SK-N-SH (cell line): ENCODE data around the gene ARHGAP26. TPM values are rescaled to one million over a fixed set of nuclear protein-coding genes. Genes with fewer than 3 reads are reported as not detected.

Experiments used
- CTCF ChIA-PET: fragments of 300-600, 350-600 bp; formaldehyde crosslinking; extraction: SDS; loops from one replicate; lab custom pipeline; 2021; lab: Yijun Ruan, JAX
- POLR2A ChIA-PET: fragments of 350-600 bp; sonication (Branson Sonifier 250); formaldehyde crosslinking; extraction: SDS; loops from one replicate; lab custom pipeline; 2020; ENCODE audit warnings: antibody characterized with exemption, inconsistent platforms; lab: Yijun Ruan, JAX
- DNase-seq: peaks from one replicate; pipeline ENCODE4 v3.0.0; 2012
- H2AFZ ChIP-seq: fragments of 200-600 bp; sonication (generic); 2 replicates; pipeline ENCODE4 v1.8.1; 2016; ENCODE audit warnings: antibody characterized with exemption, mild to moderate bottlenecking, low read depth
- H3F3A ChIP-seq: fragments of 200-600 bp; sonication (generic); replicated peaks from 2 replicates; pipeline ENCODE3; 2016; ENCODE audit warnings: antibody characterized with exemption, mild to moderate bottlenecking; ENCODE audit not compliant: insufficient read depth
- H3K27ac ChIP-seq, 2 experiments: fragments of 200-500 bp in 1 of 2; fragments of 200-600 bp in 1 of 2; sonication (Bioruptor generic) in 1 of 2; sonication (generic), shearing (Covaris generic) in 1 of 2; 2 replicates each; pipeline versions ENCODE4 v1.5.1 to v1.6.1; 2014 to 2016; ENCODE audit warnings: low read depth in 2 of 2, inconsistent platforms in 1 of 2, low read length in 1 of 2, mild to moderate bottlenecking in 1 of 2, mixed read lengths in 1 of 2
- H3K27me3 ChIP-seq: fragments of 200-600 bp; sonication (generic), shearing (Covaris generic); 2 replicates; pipeline ENCODE4 v1.6.1; 2016; ENCODE audit warnings: mixed run types; ENCODE audit not compliant: insufficient read depth
- H3K36me3 ChIP-seq, 2 experiments: fragments of 200-500 bp in 1 of 2; fragments of 200-600 bp in 1 of 2; sonication (Bioruptor generic) in 1 of 2; sonication (generic) in 1 of 2; replicated peaks in 1 of 2; 2 replicates each; pipeline versions ENCODE3 to v1.5.1; 2014 to 2016; ENCODE audit warnings: low read length in 1 of 2, mild to moderate bottlenecking in 1 of 2; ENCODE audit not compliant: insufficient read depth in 2 of 2, control insufficient read depth in 1 of 2
- H3K4me1 ChIP-seq, 2 experiments: fragments of 200-500 bp in 1 of 2; fragments of 200-600 bp in 1 of 2; sonication (Bioruptor generic) in 1 of 2; sonication (generic), shearing (Covaris generic) in 1 of 2; 2 replicates each; pipeline versions ENCODE4 v1.5.1 to v1.6.1; 2014 to 2016; ENCODE audit warnings: low read depth in 1 of 2, low read length in 1 of 2, mixed run types in 1 of 2; ENCODE audit not compliant: insufficient read depth in 2 of 2, control insufficient read depth in 1 of 2
- H3K4me2 ChIP-seq: fragments of 200-600 bp; sonication (generic), shearing (Covaris generic); 2 replicates; pipeline ENCODE4 v1.6.1; 2017; ENCODE audit warnings: mixed run types
- H3K4me3 ChIP-seq, 2 experiments: fragments of 200-500 bp in 1 of 2; fragments of 200-600 bp in 1 of 2; sonication (Bioruptor generic) in 1 of 2; sonication (generic), shearing (Covaris generic) in 1 of 2; 2 replicates each; pipeline versions ENCODE4 v1.5.1 to v1.8.1; 2014 to 2016; ENCODE audit warnings: low read depth in 2 of 2, inconsistent platforms in 1 of 2, low read length in 1 of 2, mild to moderate bottlenecking in 1 of 2, mixed read lengths in 1 of 2, moderate library complexity in 1 of 2
- H3K79me2 ChIP-seq: fragments of 200-600 bp; sonication (generic); 2 replicates; pipeline ENCODE4 v1.8.1; 2017; ENCODE audit warnings: mild to moderate bottlenecking; ENCODE audit not compliant: insufficient read depth
- H3K9ac ChIP-seq: fragments of 200-600 bp; sonication (generic); 2 replicates; pipeline ENCODE4 v1.6.1; 2017; ENCODE audit warnings: mixed run types
- H3K9me2 ChIP-seq: fragments of 200-600 bp; sonication (generic); 2 replicates; pipeline ENCODE4 v1.6.1; 2017; ENCODE audit warnings: mixed run types
- H3K9me3 ChIP-seq: fragments of 200-600 bp; sonication (generic); 2 replicates; pipeline ENCODE4 v1.6.1; 2017; ENCODE audit warnings: mixed run types, mild to moderate bottlenecking, moderate library complexity
- H4K20me1 ChIP-seq: fragments of 200-600 bp; sonication (generic); 2 replicates; pipeline ENCODE4 v1.6.1; 2017; ENCODE audit warnings: mild to moderate bottlenecking, mixed run types; ENCODE audit not compliant: insufficient read depth
- ELF1 ChIP-seq: IDR thresholded peaks from 2 replicates; pipeline ENCODE4 v1.4.0; 2012
- EP300 ChIP-seq, 2 experiments: IDR thresholded peaks; 2 replicates each; pipeline versions ENCODE4 v1.4.0 to v1.6.1; 2012; ENCODE audit warnings: borderline replicate concordance in 1 of 2, low read depth in 1 of 2, low read length in 1 of 2
- EZH2phosphoT487 ChIP-seq: fragments of 200-600 bp; sonication (generic); IDR thresholded peaks from 2 replicates; pipeline ENCODE4 v1.6.1; 2017; ENCODE audit warnings: low read depth, mixed run types, mild to moderate bottlenecking, antibody characterized with exemption, moderate library complexity, borderline replicate concordance
- FOXJ3 ChIP-seq: sonication (generic); formaldehyde crosslinking; IDR thresholded peaks from 2 replicates; pipeline ENCODE4 v1.5.1; 2020; ENCODE audit warnings: mild to moderate bottlenecking, missing genetic modification reagents
- FOXM1 ChIP-seq: IDR thresholded peaks from 2 replicates; pipeline ENCODE4 v1.4.0; 2012; ENCODE audit warnings: low read depth, mild to moderate bottlenecking
- GATA2 ChIP-seq: sonication (generic); formaldehyde crosslinking; IDR thresholded peaks from 2 replicates; pipeline ENCODE4 v1.5.0; 2020; ENCODE audit warnings: mild to moderate bottlenecking, missing genetic modification reagents
- IRF3 ChIP-seq: fragments of 150-350 bp; IDR thresholded peaks from 2 replicates; pipeline ENCODE4 v1.6.1; 2016; ENCODE audit warnings: mild to moderate bottlenecking, low read depth, low read length
- JUND ChIP-seq: IDR thresholded peaks from 2 replicates; pipeline ENCODE4 v1.4.0; 2012
- MXI1 ChIP-seq: IDR thresholded peaks from 2 replicates; pipeline ENCODE4 v1.6.1; 2012; ENCODE audit warnings: mild to moderate bottlenecking, low read depth, low read length, improper control_type of control experiment
- PBX3 ChIP-seq: IDR thresholded peaks from 2 replicates; pipeline ENCODE4; 2012
- POLR2AphosphoS5 ChIP-seq: IDR thresholded peaks from 2 replicates; pipeline ENCODE4 v1.6.1; 2012; ENCODE audit warnings: low read depth, low read length
- RAD21 ChIP-seq: IDR thresholded peaks from 2 replicates; pipeline ENCODE4 v1.6.1; 2012; ENCODE audit warnings: mild to moderate bottlenecking, low read length
- RCOR1 ChIP-seq: fragments of 150-350 bp; IDR thresholded peaks from 2 replicates; pipeline ENCODE4 v1.6.1; 2017; ENCODE audit warnings: antibody characterized with exemption, low read length
- RXRA ChIP-seq: IDR thresholded peaks from 2 replicates; pipeline ENCODE4 v1.4.0; 2012; ENCODE audit warnings: low read depth, mild to moderate bottlenecking, borderline replicate concordance
- TAF1 ChIP-seq: IDR thresholded peaks from 2 replicates; pipeline ENCODE4 v1.6.1; 2012; ENCODE audit warnings: low read depth, mild to moderate bottlenecking, low read length, moderate library complexity, borderline replicate concordance
- USF1 ChIP-seq: IDR thresholded peaks from 2 replicates; pipeline ENCODE4 v1.4.0; 2012; ENCODE audit warnings: low read depth, borderline replicate concordance
- YY1 ChIP-seq: IDR thresholded peaks from 2 replicates; pipeline ENCODE4 v1.4.0; 2012; ENCODE audit warnings: low read depth, mild to moderate bottlenecking
- WGBS: methylation state at CpG from one replicate; pipeline ENCODE4 v1.1.6; 2017; ENCODE audit warnings: low lambda C conversion rate; 5-methylcytosine and 5-hydroxymethylcytosine counted together
- polyA plus RNA-seq, 3 experiments: library from polyadenylated mRNA; depleted of rRNA; stranded (reverse); fragments of >200 nt; gene quantifications; 2 replicates each; pipeline ENCODE4 v1.2.3, GENCODE V29; 2012
- TF ChIP-seq, protein P1 (sequence below): IDR thresholded peaks from 2 replicates; pipeline ENCODE4 v1.4.0; 2012; ENCODE audit warnings: low read depth
- TF ChIP-seq, protein P2 (sequence below): IDR thresholded peaks from 2 replicates; pipeline ENCODE4 v1.4.0; 2012; ENCODE audit warnings: low read depth, borderline replicate concordance

ARHGAP26 gene
- polyA plus RNA-seq, 1 of the 3 experiments (the other 2 are of a cell fraction) = 6.1 TPM

GRCh38 chr5:142931896-142932686 lies 161.9 kb downstream of the ARHGAP26 start:
- WGBS = 85% methylated on average over 9 of the region's 9 CpGs
- Histone ChIP-seq H3K79me2 (no peaks in the 10 kb centered on the region), H4K20me1 (no peaks in the 10 kb centered on the region), H3K36me3 (peaks cover 0 to 28% of the 10 kb centered on the region in 2 experiments), H3K9me3 (no peaks in the 10 kb centered on the region), H3K4me3 (no peak overlapping the region), H3K27ac (no peak overlapping the region), H2AFZ (no peak overlapping the region), H3K4me2 (no peak overlapping the region), H3K4me1 (peaks cover 8 to 12% of the 10 kb centered on the region in 2 experiments; a peak in 3 of 4 replicates), H3F3A (no peaks in the 10 kb centered on the region), H3K27me3 (no peaks in the 10 kb centered on the region), H3K9me2 (no peaks in the 10 kb centered on the region), H3K9ac (no peak overlapping the region)
- POLR2A ChIA-PET = no interaction called here
- CTCF ChIA-PET = interaction anchor here (1.1 to 4.8 kb wide), 3 partner anchors 10 to 232 kb away, joined by 3 to 20 read pairs (median 3); no protein-coding TSS in a partner anchor
- DNase-seq = no peak
- TF ChIP-seq FOXJ3 (CRISPR knock-in tag) (no peak), YY1 (no peak), RCOR1 (no peak), RAD21 (no peak), FOXM1 (no peak), MXI1 (no peak), TAF1 (no peak), PBX3 (no peak), JUND (no peak), ELF1 (no peak), USF1 (no peak), EZH2phosphoT487 (no peak), EP300 (IDR thresholded peaks at IDR 0.05; ENCODE audit: borderline replicate concordance in 1 of 2, low read depth in 1 of 2, low read length in 1 of 2) (no peak), IRF3 (no peak), RXRA (no peak), POLR2AphosphoS5 (no peak), GATA2 (CRISPR knock-in tag) (no peak)
- TF ChIP-seq, protein P1, sequence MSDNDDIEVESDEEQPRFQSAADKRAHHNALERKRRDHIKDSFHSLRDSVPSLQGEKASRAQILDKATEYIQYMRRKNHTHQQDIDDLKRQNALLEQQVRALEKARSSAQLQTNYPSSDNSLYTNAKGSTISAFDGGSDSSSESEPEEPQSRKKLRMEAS = no peak
- TF ChIP-seq, protein P2, sequence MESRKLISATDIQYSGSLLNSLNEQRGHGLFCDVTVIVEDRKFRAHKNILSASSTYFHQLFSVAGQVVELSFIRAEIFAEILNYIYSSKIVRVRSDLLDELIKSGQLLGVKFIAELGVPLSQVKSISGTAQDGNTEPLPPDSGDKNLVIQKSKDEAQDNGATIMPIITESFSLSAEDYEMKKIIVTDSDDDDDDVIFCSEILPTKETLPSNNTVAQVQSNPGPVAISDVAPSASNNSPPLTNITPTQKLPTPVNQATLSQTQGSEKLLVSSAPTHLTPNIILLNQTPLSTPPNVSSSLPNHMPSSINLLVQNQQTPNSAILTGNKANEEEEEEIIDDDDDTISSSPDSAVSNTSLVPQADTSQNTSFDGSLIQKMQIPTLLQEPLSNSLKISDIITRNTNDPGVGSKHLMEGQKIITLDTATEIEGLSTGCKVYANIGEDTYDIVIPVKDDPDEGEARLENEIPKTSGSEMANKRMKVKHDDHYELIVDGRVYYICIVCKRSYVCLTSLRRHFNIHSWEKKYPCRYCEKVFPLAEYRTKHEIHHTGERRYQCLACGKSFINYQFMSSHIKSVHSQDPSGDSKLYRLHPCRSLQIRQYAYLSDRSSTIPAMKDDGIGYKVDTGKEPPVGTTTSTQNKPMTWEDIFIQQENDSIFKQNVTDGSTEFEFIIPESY = no peak
